ENCODE data around the gene R3HCC1L.

DNA sequence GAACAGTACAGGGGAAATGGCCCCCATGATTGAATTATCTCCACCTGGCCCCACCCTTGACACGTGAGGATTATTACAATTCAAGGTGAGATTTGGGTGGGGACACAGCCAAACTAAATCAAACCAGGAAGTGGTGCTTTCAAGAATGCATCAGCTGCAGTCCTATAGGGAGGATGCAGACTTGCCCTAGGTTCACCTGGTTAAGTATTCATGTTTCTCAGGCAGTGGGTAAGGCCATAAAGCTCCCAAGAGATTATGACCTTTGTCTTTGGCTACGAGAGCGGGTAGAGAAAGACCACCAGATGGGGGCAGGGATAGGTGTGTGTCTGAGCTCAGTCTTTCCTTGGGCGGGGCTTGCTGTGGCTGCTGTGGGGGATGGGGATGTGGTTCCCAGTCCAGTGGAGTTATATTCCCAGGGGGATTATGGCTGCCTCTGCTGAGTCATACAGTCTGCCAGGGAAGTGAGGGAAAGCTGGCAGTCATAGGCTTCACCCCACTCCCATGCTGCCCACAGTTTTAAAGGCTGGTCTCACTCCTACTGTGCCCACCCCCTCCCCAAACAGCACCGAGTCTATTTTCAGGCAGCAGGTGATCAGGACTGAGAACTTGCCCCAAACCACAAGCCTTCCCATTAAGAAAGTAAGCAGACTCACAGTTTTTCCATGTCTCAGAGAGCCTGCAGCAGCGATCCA lies 8.4 kb upstream of the R3HCC1L start:
- TF ChIP-seq POLR2A (IDR thresholded peaks at IDR 0.05) (no peak), EP300 (IDR thresholded peaks at IDR 0.05; ENCODE audit: low read depth) (no peak)
